Measurements from ENCODE around the gene PDE10A. TPM values are rescaled to one million over a fixed set of nuclear protein-coding genes. Genes with fewer than 3 reads are reported as not detected.

Gene PDE10A
- total RNA-seq (not detected), polyA plus RNA-seq (not detected)

- H3K27me3 ChIP-seq (ENCODE audit: control insufficient read depth, insufficient read depth, low read length) = peaks cover 10% of the 10 kb centered on the region
- no peaks in the 10 kb centered on the region for H3K4me1 ChIP-seq (ENCODE audit: control insufficient read depth, insufficient read depth, low read length, poor library complexity, severe bottlenecking)
- H3K9me3 ChIP-seq (ENCODE audit: control insufficient read depth in 2 of 2, low read length in 2 of 2) = no peaks in the 10 kb centered on the region
- Mint-ChIP-seq H3K27me3 (peaks cover 43% of the 10 kb centered on the region), H3K36me3 (no peaks in the 10 kb centered on the region), H3K4me1 (peaks cover 0 to 9% (median 2%) of the 10 kb centered on the region in 4 donors), H3K9me3 (peaks cover 0 to 5% (median 0%) of the 10 kb centered on the region in 7 donors), H3K4me3 (peak within 1 kb of the TSS in 1 of 4 donors; percentile 48), H3K27ac (no peak within 1 kb of the TSS)
- no peaks in the 10 kb centered on the region for H3K36me3 ChIP-seq (ENCODE audit: control insufficient read depth, insufficient read depth, low read length)
- H3K4me3 ChIP-seq (ENCODE audit: low read depth, low read length) = no peak within 1 kb of the TSS
- peak in 1 of 3 donors; percentile 2 for DNase-seq
- H3K27ac ChIP-seq (ENCODE audit: insufficient read depth, low read length, poor library complexity, severe bottlenecking) = no peak within 1 kb of the TSS
- ATAC-seq (ENCODE audit: low read depth in 2 of 2) = no peak
These were observed at the start of gene PDE10A for GRCh38 chr6:165662749-165663376. Gene PDE10A (minus strand): TSS chr6:165663241. CDS start chr6:165662811, 430 bp downstream.

- Histone ChIP-seq H3K27ac (ENCODE audit: insufficient read depth, low read length, poor library complexity, severe bottlenecking) (no peak overlapping the region), H3K27me3 (ENCODE audit: control insufficient read depth, insufficient read depth, low read length) (no peaks in the 10 kb centered on the region), H3K4me3 (ENCODE audit: low read depth, low read length) (no peak overlapping the region), H3K36me3 (ENCODE audit: control insufficient read depth, insufficient read depth, low read length) (no peaks in the 10 kb centered on the region), H3K9me3 (ENCODE audit: control insufficient read depth in 2 of 2, low read length in 2 of 2) (no peaks in the 10 kb centered on the region), H3K4me1 (ENCODE audit: control insufficient read depth, insufficient read depth, low read length, poor library complexity, severe bottlenecking) (no peaks in the 10 kb centered on the region)
- H3K27me3 Mint-ChIP-seq = no peaks in the 10 kb centered on the region
- DNase-seq (no peak), ATAC-seq (ENCODE audit: low read depth in 2 of 2) (no peak)
- no peak overlapping the region for H3K4me3 Mint-ChIP-seq
- H3K9me3 Mint-ChIP-seq = peaks cover 0 to 4% (median 0%) of the 10 kb centered on the region in 7 donors
- no peaks in the 10 kb centered on the region for H3K4me1 Mint-ChIP-seq
- H3K36me3 Mint-ChIP-seq = no peaks in the 10 kb centered on the region
- H3K27ac Mint-ChIP-seq = no peak overlapping the region
These were observed 46.0 kb upstream of the PDE10A start for GRCh38 chr6:165708985-165709576.

- no peaks in the 10 kb centered on the region for H3K27me3 Mint-ChIP-seq
- H3K27ac Mint-ChIP-seq = no peak overlapping the region
- H3K36me3 ChIP-seq (ENCODE audit: control insufficient read depth, insufficient read depth, low read length) = no peaks in the 10 kb centered on the region
These were observed 44.2 kb upstream of the PDE10A start for GRCh38 chr6:165707067-165707853.

GRCh38 chr6:165705941-165706340 is 42.9 kb upstream of the PDE10A start:
- H3K4me3 ChIP-seq (ENCODE audit: low read depth, low read length) = no peak overlapping the region
- DNase-seq = no peak
- no peaks in the 10 kb centered on the region for H3K36me3 Mint-ChIP-seq
- ATAC-seq (ENCODE audit: low read depth in 2 of 2) = no peak
- no peaks in the 10 kb centered on the region for H3K27me3 Mint-ChIP-seq
- H3K27ac ChIP-seq (ENCODE audit: insufficient read depth, low read length, poor library complexity, severe bottlenecking) = no peak overlapping the region
- no peak overlapping the region for H3K4me3 Mint-ChIP-seq
- H3K27ac Mint-ChIP-seq = no peak overlapping the region
- no peaks in the 10 kb centered on the region for H3K9me3 ChIP-seq (ENCODE audit: control insufficient read depth in 2 of 2, low read length in 2 of 2)
- H3K27me3 ChIP-seq (ENCODE audit: control insufficient read depth, insufficient read depth, low read length) = no peaks in the 10 kb centered on the region
- no peaks in the 10 kb centered on the region for H3K4me1 ChIP-seq (ENCODE audit: control insufficient read depth, insufficient read depth, low read length, poor library complexity, severe bottlenecking)
- peaks cover 0 to 4% (median 0%) of the 10 kb centered on the region in 7 donors for H3K9me3 Mint-ChIP-seq
- no peaks in the 10 kb centered on the region for H3K36me3 ChIP-seq (ENCODE audit: control insufficient read depth, insufficient read depth, low read length)
- no peaks in the 10 kb centered on the region for H3K4me1 Mint-ChIP-seq

More at GRCh38 chr6:165707067-165707853, 44.2 kb upstream of the PDE10A start:
- no peaks in the 10 kb centered on the region for H3K4me1 ChIP-seq (ENCODE audit: control insufficient read depth, insufficient read depth, low read length, poor library complexity, severe bottlenecking)
- H3K4me3 Mint-ChIP-seq = no peak overlapping the region
- no peak overlapping the region for H3K27ac ChIP-seq (ENCODE audit: insufficient read depth, low read length, poor library complexity, severe bottlenecking)
- DNase-seq (no peak), ATAC-seq (ENCODE audit: low read depth in 2 of 2) (no peak)
- H3K27me3 ChIP-seq (ENCODE audit: control insufficient read depth, insufficient read depth, low read length) = no peaks in the 10 kb centered on the region
- H3K4me1 Mint-ChIP-seq = no peaks in the 10 kb centered on the region
- H3K4me3 ChIP-seq (ENCODE audit: low read depth, low read length) = no peak overlapping the region
- peaks cover 0 to 4% (median 0%) of the 10 kb centered on the region in 7 donors for H3K9me3 Mint-ChIP-seq
- H3K9me3 ChIP-seq (ENCODE audit: control insufficient read depth in 2 of 2, low read length in 2 of 2) = no peaks in the 10 kb centered on the region
- no peaks in the 10 kb centered on the region for H3K36me3 Mint-ChIP-seq

- Histone ChIP-seq H3K36me3 (ENCODE audit: control insufficient read depth, insufficient read depth, low read length) (no peaks in the 10 kb centered on the region), H3K27me3 (ENCODE audit: control insufficient read depth, insufficient read depth, low read length) (no peaks in the 10 kb centered on the region), H3K27ac (ENCODE audit: insufficient read depth, low read length, poor library complexity, severe bottlenecking) (no peak overlapping the region), H3K9me3 (ENCODE audit: control insufficient read depth in 2 of 2, low read length in 2 of 2) (peaks cover 0 to 2% of the 10 kb centered on the region in 2 experiments), H3K4me3 (ENCODE audit: low read depth, low read length) (no peak overlapping the region), H3K4me1 (ENCODE audit: control insufficient read depth, insufficient read depth, low read length, poor library complexity, severe bottlenecking) (no peaks in the 10 kb centered on the region)
- Mint-ChIP-seq H3K27me3 (no peaks in the 10 kb centered on the region), H3K9me3 (peaks cover 0 to 3% (median 0%) of the 10 kb centered on the region in 7 donors), H3K27ac (no peak overlapping the region), H3K4me1 (no peaks in the 10 kb centered on the region), H3K36me3 (no peaks in the 10 kb centered on the region), H3K4me3 (no peak overlapping the region)
- no peak for ATAC-seq (ENCODE audit: low read depth in 2 of 2)
- no peak for DNase-seq
These were observed 41.2 kb upstream of the PDE10A start for GRCh38 chr6:165704045-165704748.

GRCh38 chr6:165702669-165703068 is 39.6 kb upstream of the PDE10A start:
- H3K36me3 Mint-ChIP-seq = no peaks in the 10 kb centered on the region
- no peaks in the 10 kb centered on the region for H3K4me1 Mint-ChIP-seq
- ATAC-seq (ENCODE audit: low read depth in 2 of 2) = no peak

GRCh38 chr6:165701564-165702354 is 38.7 kb upstream of the PDE10A start:
- ATAC-seq (ENCODE audit: low read depth in 2 of 2) (no peak), DNase-seq (no peak)
- Mint-ChIP-seq H3K4me3 (no peak overlapping the region), H3K36me3 (no peaks in the 10 kb centered on the region), H3K4me1 (no peaks in the 10 kb centered on the region), H3K27ac (no peak overlapping the region), H3K9me3 (peaks cover 0 to 3% (median 2%) of the 10 kb centered on the region in 7 donors), H3K27me3 (no peaks in the 10 kb centered on the region)
- H3K36me3 ChIP-seq (ENCODE audit: control insufficient read depth, insufficient read depth, low read length) = no peaks in the 10 kb centered on the region
- H3K4me3 ChIP-seq (ENCODE audit: low read depth, low read length) = no peak overlapping the region
- peaks cover 0 to 2% of the 10 kb centered on the region in 2 experiments for H3K9me3 ChIP-seq (ENCODE audit: control insufficient read depth in 2 of 2, low read length in 2 of 2)
- H3K27me3 ChIP-seq (ENCODE audit: control insufficient read depth, insufficient read depth, low read length) = no peaks in the 10 kb centered on the region
- H3K27ac ChIP-seq (ENCODE audit: insufficient read depth, low read length, poor library complexity, severe bottlenecking) = no peak overlapping the region
- no peaks in the 10 kb centered on the region for H3K4me1 ChIP-seq (ENCODE audit: control insufficient read depth, insufficient read depth, low read length, poor library complexity, severe bottlenecking)

More at GRCh38 chr6:165702669-165703068, 39.6 kb upstream of the PDE10A start:
- Mint-ChIP-seq H3K4me3 (no peak overlapping the region), H3K9me3 (peaks cover 0 to 3% (median 0%) of the 10 kb centered on the region in 7 donors), H3K27me3 (no peaks in the 10 kb centered on the region), H3K27ac (no peak overlapping the region)
- Histone ChIP-seq H3K4me3 (ENCODE audit: low read depth, low read length) (no peak overlapping the region), H3K27ac (ENCODE audit: insufficient read depth, low read length, poor library complexity, severe bottlenecking) (no peak overlapping the region), H3K27me3 (ENCODE audit: control insufficient read depth, insufficient read depth, low read length) (no peaks in the 10 kb centered on the region), H3K36me3 (ENCODE audit: control insufficient read depth, insufficient read depth, low read length) (no peaks in the 10 kb centered on the region), H3K9me3 (ENCODE audit: control insufficient read depth in 2 of 2, low read length in 2 of 2) (peaks cover 0 to 2% of the 10 kb centered on the region in 2 experiments), H3K4me1 (ENCODE audit: control insufficient read depth, insufficient read depth, low read length, poor library complexity, severe bottlenecking) (no peaks in the 10 kb centered on the region)
- no peak for DNase-seq

Measured in CD4-positive, CD25-positive, alpha-beta regulatory T cell (primary cell).